NCI-H1105 treated with DMSO at 0.1 percent for 48 hours (cell line): Measurements from ENCODE around the gene HBP1.
"Not testable (repeated sequence)": the region's sequence is repeated elsewhere in the genome, so short reads cannot be mapped to it uniquely, and the experiment has no call there.

Experiments
- DNase-seq: peaks from one replicate; lab custom pipeline; 2025; lab: John Stamatoyannopoulos, UW

The HBP1 gene

GRCh38 chr7:107228291-107228690, 59.5 kb downstream of the HBP1 start:
- no peak for DNase-seq

- no peak for DNase-seq
Observed at GRCh38 chr7:107230334-107230733, 61.5 kb downstream of the HBP1 start.

GRCh38 chr7:107232568-107233090, 63.8 kb downstream of the HBP1 start:
- DNase-seq: no peak

GRCh38 chr7:107233174-107233573, 64.4 kb downstream of the HBP1 start:
- DNase-seq: no peak

GRCh38 chr7:107233981-107234380, 65.2 kb downstream of the HBP1 start:
- no peak for DNase-seq

GRCh38 chr7:107234436-107234835, 65.6 kb downstream of the HBP1 start:
- no peak for DNase-seq

- DNase-seq: no peak
Observed at GRCh38 chr7:107236862-107237261, 68.1 kb downstream of the HBP1 start.

- no peak for DNase-seq
Observed at GRCh38 chr7:107237451-107237850, 68.6 kb downstream of the HBP1 start.

GRCh38 chr7:107242267-107242666, 73.5 kb downstream of the HBP1 start:
- no peak for DNase-seq

- DNase-seq: no peak
Observed at GRCh38 chr7:107244613-107245012, 75.8 kb downstream of the HBP1 start.

- DNase-seq: not testable (repeated sequence)
Observed at GRCh38 chr7:107246836-107247235, 78.0 kb downstream of the HBP1 start.

- no peak for DNase-seq
Observed at GRCh38 chr7:107248551-107249316, 79.9 kb downstream of the HBP1 start.

- DNase-seq: no peak
Observed at GRCh38 chr7:107251963-107252362, 83.2 kb downstream of the HBP1 start.
